K562 (cell line): Measurements from ENCODE around the gene AGAP3. TPM values are rescaled to one million over a fixed set of nuclear protein-coding genes. Genes with fewer than 3 reads are reported as not detected.

Experiments
- ATF1 ChIP-seq, 2 experiments: fragments of 450-650 bp in 1 of 2; IDR thresholded peaks; 2 replicates each; pipeline ENCODE4 v1.6.1; 2016; ENCODE audit warnings: missing compliant biosample characterization in 1 of 2, missing genetic modification characterization in 1 of 2
- BACH1 ChIP-seq: fragments of 200-800 bp; sonication (Bioruptor generic); IDR thresholded peaks from 2 replicates; pipeline ENCODE4 v1.6.1; 2016; ENCODE audit warnings: missing genetic modification characterization, missing compliant biosample characterization
- DACH1 ChIP-seq: fragments of 450-650 bp; IDR thresholded peaks from 2 replicates; pipeline ENCODE4 v1.6.1; 2018; ENCODE audit not compliant: partially characterized antibody
- FOS ChIP-seq: IDR thresholded peaks from 3 replicates; pipeline ENCODE4 v1.6.1; 2011; ENCODE audit not compliant: insufficient read length; ENCODE audit errors: extremely low read depth
- FOXM1 ChIP-seq, 2 experiments: fragments of 450-650 bp in 1 of 2; sonication (generic) in 1 of 2; formaldehyde crosslinking in 1 of 2; IDR thresholded peaks; 2 replicates each; pipeline versions ENCODE4 v1.6.1 to v1.9.0; 2017 to 2022; ENCODE audit warnings: low read depth in 2 of 2, mild to moderate bottlenecking in 2 of 2, missing genetic modification reagents in 1 of 2, moderate library complexity in 1 of 2
- GABPA ChIP-seq: fragments of 200-800 bp; sonication (Bioruptor generic); conservative IDR thresholded peaks from 2 replicates; pipeline ENCODE4 v1.6.1; 2016; ENCODE audit warnings: low read depth, missing genetic modification characterization, missing compliant biosample characterization
- GTF2A2 ChIP-seq: IDR thresholded peaks from 2 replicates; pipeline ENCODE4 v1.6.1; 2016; ENCODE audit warnings: mild to moderate bottlenecking, missing genetic modification characterization, missing compliant biosample characterization
- MCM2 ChIP-seq: fragments of 450-650 bp; IDR thresholded peaks from 2 replicates; pipeline ENCODE4 v1.6.1; 2017; ENCODE audit warnings: low read depth, mild to moderate bottlenecking
- MEIS2 ChIP-seq: fragments of 450-650 bp; IDR thresholded peaks from 2 replicates; pipeline ENCODE4 v1.6.1; 2014; ENCODE audit warnings: mild to moderate bottlenecking; ENCODE audit not compliant: partially characterized antibody
- NFYB ChIP-seq: IDR thresholded peaks from 2 replicates; pipeline ENCODE4 v1.6.1; 2011; ENCODE audit warnings: mild to moderate bottlenecking, moderate library complexity; ENCODE audit not compliant: insufficient read length; ENCODE audit errors: extremely low read depth
- RHOXF2B ChIP-seq: fragments of 250-450 bp; sonication (Bioruptor Pico); conservative IDR thresholded peaks from 2 replicates; pipeline ENCODE4 v1.5.1; 2021
- RNF2 ChIP-seq: sonication (generic); IDR thresholded peaks from 2 replicates; pipeline ENCODE4 v1.6.1; 2016
- SIX5 ChIP-seq, 2 experiments: IDR thresholded peaks; 2 replicates each; pipeline ENCODE4 v1.6.1; 2011; ENCODE audit warnings: low read length in 2 of 2, borderline replicate concordance in 1 of 2, low read depth in 1 of 2, mild to moderate bottlenecking in 1 of 2, moderate library complexity in 1 of 2; ENCODE audit not compliant: insufficient read depth in 1 of 2
- SMARCA4 ChIP-seq: fragments of 450-650 bp; IDR thresholded peaks from 2 replicates; pipeline ENCODE4 v1.6.1; 2016
- SRSF1 ChIP-seq: fragments of 200-400 bp; formaldehyde crosslinking; IDR thresholded peaks from 2 replicates; pipeline ENCODE4 v1.6.1; 2017; ENCODE audit warnings: mild to moderate bottlenecking, low read depth, low read length, moderate library complexity
- STAT5B ChIP-seq: fragments of 250-450 bp; sonication (Bioruptor Pico); IDR thresholded peaks from 2 replicates; pipeline ENCODE4 v1.8.0; 2021; ENCODE audit warnings: mild to moderate bottlenecking, inconsistent platforms
- USF1 ChIP-seq: sonication (generic); formaldehyde crosslinking; IDR thresholded peaks from 2 replicates; pipeline ENCODE4 v1.9.0; 2022; ENCODE audit warnings: mild to moderate bottlenecking, missing genetic modification reagents
- ZNF347 ChIP-seq: fragments of 450-650 bp; formaldehyde crosslinking; IDR thresholded peaks from 2 replicates; pipeline ENCODE4 v1.4.0; 2020; ENCODE audit warnings: low read depth, mild to moderate bottlenecking, moderate library complexity
- polyA plus RNA-seq, 8 experiments: library from polyadenylated mRNA; depleted of rRNA in 4 of 8; stranded (reverse) in 5 of 8; unstranded in 3 of 8; fragments of >200 nt; fragmentation: Nextera tagmentation in 2 of 8; fragmentation: Illumina TruSeq in 1 of 8; extraction: Ambion mirVana in 2 of 8; extraction: Trizol in 1 of 8; gene quantifications; 2 replicates each; pipeline versions ENCODE4 v1.2.1 to v1.2.3, GENCODE V29; 2011 to 2014; ENCODE audit warnings: inconsistent platforms in 1 of 8, missing spikeins in 1 of 8
- total RNA-seq, 7 experiments: library from RNA; depleted of rRNA in 6 of 7; stranded (reverse); fragments of >200 nt in 6 of 7; fragmentation: Illumina TruSeq in 2 of 7; extraction: Trizol in 2 of 7; gene quantifications; 2 replicates each; pipeline versions ENCODE4 v1.2.1 to v1.2.3, GENCODE V29; 2011 to 2021; ENCODE audit warnings: low replicate concordance in 1 of 7
- TF ChIP-seq, protein P1 (sequence below): fragments of 450-650 bp; formaldehyde crosslinking; IDR thresholded peaks from 2 replicates; pipeline ENCODE4 v1.4.0; 2022; ENCODE audit warnings: missing genetic modification characterization
- TF ChIP-seq, protein P2 (sequence below): fragments of 250-450 bp; sonication (Bioruptor Pico); IDR thresholded peaks from 2 replicates; pipeline ENCODE4 v1.5.0; 2022; ENCODE audit warnings: mild to moderate bottlenecking
- TF ChIP-seq, protein P3 (sequence below): fragments of 250-450 bp; sonication (Bioruptor Pico); IDR thresholded peaks from 2 replicates; pipeline ENCODE4 v1.5.1; 2021; ENCODE audit warnings: mild to moderate bottlenecking

The AGAP3 gene
- total and polyA plus RNA-seq, 9 of the 15 experiments (the other 6 are each of a cell fraction or from before 2014, with no cell fraction given), result 3.4 to 208 (median 62.2) TPM

DNA sequence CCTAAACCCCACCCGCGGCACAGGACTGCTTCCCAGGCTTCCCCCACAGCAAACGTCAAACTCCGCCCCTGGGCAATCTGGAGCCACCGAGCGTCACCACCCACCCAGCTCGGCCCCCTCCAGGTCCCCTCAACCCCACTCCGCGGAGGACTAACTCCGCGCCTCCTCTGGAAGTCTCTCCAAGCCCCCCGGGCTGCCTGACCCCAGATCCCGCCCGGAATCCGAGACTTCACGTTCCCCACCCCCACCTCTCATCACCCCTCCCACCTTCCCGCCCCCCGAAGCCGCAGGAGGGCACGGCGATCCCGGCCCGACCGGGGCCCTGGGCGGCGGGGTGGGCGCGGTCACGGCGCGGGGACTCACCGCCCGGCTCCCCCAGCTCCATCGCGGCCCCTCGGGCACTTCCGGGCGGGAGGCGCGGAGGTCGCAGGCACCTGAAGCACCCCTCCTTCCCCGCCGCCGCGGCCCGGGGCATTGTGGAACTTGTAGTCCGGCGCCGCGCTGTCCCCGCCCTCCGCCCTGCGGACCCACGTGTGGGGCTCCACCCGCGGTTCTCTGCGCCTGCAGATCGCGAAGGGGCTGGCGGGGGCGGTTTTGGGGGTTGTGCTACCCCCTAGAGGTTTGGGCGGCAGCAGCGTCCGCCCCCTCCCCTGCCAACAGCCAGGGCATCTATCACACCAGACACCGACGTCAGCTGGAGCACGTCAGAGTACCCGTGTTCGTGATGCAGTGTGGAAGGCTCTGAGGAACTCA, 3.0 kb upstream of the AGAP3 start, which contains the start of gene TMUB1 (continued):
- TF ChIP-seq MEIS2 (peak; percentile 59), GTF2A2 (tag) (no peak), USF1 (CRISPR knock-in tag) (peak; percentile 76), STAT5B (CRISPR knock-in tag) (no peak), DACH1 (peak; percentile 60), MCM2 (no peak), ATF1 (CRISPR knock-in tag; IDR thresholded peaks at IDR 0.05) (0 out of 2 replicates have a peak, but pooled peaks have one; percentile 5), ATF1 (tag; IDR thresholded peaks at IDR 0.05) (peak; percentile 95), FOXM1 (IDR thresholded peaks at IDR 0.05; ENCODE audit: low read depth) (0 out of 2 replicates have a peak, but pooled peaks have one; percentile 0), FOXM1 (CRISPR knock-in tag; IDR thresholded peaks at IDR 0.05; ENCODE audit: low read depth) (no peak), RHOXF2B (no peak), SRSF1 (no peak), GABPA (tag) (no peak), BACH1 (tag) (no peak), FOS (no peak), NFYB (no peak), SIX5 (IDR thresholded peaks at IDR 0.05; ENCODE audit: borderline replicate concordance in 1 of 2, insufficient read depth in 1 of 2, low read depth in 1 of 2, low read length in 2 of 2) (peak; percentile 67 to 76; a peak in 3 of 4 replicates), RNF2 (no peak), SMARCA4 (no peak; the same call in 1 of the 2 replicates), ZNF347 (CRISPR knock-in tag) (no peak)
- TF ChIP-seq, protein P1, sequence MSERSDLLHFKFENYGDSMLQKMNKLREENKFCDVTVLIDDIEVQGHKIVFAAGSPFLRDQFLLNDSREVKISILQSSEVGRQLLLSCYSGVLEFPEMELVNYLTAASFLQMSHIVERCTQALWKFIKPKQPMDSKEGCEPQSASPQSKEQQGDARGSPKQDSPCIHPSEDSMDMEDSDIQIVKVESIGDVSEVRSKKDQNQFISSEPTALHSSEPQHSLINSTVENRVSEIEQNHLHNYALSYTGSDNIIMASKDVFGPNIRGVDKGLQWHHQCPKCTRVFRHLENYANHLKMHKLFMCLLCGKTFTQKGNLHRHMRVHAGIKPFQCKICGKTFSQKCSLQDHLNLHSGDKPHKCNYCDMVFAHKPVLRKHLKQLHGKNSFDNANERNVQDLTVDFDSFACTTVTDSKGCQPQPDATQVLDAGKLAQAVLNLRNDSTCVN (CRISPR knock-in tag), result no peak
- TF ChIP-seq, protein P2, sequence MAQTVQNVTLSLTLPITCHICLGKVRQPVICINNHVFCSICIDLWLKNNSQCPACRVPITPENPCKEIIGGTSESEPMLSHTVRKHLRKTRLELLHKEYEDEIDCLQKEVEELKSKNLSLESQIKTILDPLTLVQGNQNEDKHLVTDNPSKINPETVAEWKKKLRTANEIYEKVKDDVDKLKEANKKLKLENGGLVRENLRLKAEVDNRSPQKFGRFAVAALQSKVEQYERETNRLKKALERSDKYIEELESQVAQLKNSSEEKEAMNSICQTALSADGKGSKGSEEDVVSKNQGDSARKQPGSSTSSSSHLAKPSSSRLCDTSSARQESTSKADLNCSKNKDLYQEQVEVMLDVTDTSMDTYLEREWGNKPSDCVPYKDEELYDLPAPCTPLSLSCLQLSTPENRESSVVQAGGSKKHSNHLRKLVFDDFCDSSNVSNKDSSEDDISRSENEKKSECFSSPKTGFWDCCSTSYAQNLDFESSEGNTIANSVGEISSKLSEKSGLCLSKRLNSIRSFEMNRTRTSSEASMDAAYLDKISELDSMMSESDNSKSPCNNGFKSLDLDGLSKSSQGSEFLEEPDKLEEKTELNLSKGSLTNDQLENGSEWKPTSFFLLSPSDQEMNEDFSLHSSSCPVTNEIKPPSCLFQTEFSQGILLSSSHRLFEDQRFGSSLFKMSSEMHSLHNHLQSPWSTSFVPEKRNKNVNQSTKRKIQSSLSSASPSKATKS (CRISPR knock-in tag), result no peak
- TF ChIP-seq, protein P3, sequence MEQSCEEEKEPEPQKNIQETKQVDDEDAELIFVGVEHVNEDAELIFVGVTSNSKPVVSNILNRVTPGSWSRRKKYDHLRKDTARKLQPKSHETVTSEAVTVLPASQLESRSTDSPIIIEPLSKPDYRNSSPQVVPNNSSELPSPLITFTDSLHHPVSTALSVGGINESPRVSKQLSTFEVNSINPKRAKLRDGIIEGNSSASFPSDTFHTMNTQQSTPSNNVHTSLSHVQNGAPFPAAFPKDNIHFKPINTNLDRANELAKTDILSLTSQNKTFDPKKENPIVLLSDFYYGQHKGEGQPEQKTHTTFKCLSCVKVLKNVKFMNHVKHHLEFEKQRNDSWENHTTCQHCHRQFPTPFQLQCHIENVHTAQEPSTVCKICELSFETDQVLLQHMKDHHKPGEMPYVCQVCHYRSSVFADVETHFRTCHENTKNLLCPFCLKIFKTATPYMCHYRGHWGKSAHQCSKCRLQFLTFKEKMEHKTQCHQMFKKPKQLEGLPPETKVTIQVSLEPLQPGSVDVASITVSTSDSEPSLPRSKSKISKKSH, result no peak
